Measurements from ENCODE around the gene LCT. TPM values are rescaled to one million over a fixed set of nuclear protein-coding genes. Genes with fewer than 3 reads are reported as not detected.
A peak's percentile ranks its signal among the peaks of the same experiment; 100 is the strongest.

The LCT gene
- total RNA-seq, 6 experiments from 2014 or later = not detected

DNA sequence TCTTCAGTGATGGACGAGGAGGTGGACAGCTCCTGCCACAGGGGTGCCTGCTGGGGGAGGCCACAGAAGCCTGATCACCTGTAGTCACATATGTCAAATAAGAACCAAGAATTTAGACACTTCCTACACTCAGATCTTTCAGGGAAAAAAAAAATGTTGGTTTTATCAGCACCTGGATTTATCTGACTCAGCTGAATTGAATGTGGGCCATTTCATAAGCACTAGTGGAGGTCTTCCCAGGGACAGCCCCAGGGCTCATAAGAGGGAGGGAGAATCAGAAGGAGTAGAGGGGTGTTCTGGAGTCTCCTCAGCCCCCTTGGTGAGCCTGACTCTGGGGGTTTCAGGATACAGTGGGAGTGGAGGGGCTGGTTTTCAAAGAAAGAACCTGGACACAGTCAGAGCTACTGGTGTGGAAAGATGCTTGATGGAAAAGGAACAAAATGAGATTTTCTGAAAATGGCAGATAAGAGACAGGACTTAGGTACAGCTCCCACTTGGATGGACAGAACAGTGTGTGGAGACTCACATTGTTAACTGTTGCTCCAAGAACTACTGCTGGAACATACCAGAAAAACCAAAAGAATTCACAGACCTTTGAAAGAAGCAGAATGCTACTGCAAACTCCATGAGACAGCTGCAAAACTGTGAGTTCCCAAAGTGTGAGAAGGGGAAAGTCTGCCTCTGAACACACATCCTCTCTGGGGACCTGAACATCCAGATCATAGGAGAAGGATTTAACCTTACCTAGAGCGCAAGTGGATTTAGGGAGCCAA is 45.4 kb downstream of the LCT start:
- TF ChIP-seq, protein P1, sequence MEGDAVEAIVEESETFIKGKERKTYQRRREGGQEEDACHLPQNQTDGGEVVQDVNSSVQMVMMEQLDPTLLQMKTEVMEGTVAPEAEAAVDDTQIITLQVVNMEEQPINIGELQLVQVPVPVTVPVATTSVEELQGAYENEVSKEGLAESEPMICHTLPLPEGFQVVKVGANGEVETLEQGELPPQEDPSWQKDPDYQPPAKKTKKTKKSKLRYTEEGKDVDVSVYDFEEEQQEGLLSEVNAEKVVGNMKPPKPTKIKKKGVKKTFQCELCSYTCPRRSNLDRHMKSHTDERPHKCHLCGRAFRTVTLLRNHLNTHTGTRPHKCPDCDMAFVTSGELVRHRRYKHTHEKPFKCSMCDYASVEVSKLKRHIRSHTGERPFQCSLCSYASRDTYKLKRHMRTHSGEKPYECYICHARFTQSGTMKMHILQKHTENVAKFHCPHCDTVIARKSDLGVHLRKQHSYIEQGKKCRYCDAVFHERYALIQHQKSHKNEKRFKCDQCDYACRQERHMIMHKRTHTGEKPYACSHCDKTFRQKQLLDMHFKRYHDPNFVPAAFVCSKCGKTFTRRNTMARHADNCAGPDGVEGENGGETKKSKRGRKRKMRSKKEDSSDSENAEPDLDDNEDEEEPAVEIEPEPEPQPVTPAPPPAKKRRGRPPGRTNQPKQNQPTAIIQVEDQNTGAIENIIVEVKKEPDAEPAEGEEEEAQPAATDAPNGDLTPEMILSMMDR (IDR thresholded peaks at IDR 0.05) = no peak
- peak; percentile 8 for DNase-seq
- peaks cover 6% of the 10 kb centered on the region; the same call in 1 of the 2 replicates for H3K9me3 Mint-ChIP-seq
- H3K4me3 Mint-ChIP-seq = no peak overlapping the region
- H3K27ac Mint-ChIP-seq = no peak overlapping the region; the same call in 1 of the 2 replicates
- H3K36me3 Mint-ChIP-seq (ENCODE audit: low read depth) = peaks cover 15% of the 10 kb centered on the region
- peaks cover 3% of the 10 kb centered on the region for H3K27me3 Mint-ChIP-seq (ENCODE audit: insufficient read depth)
- H3K4me1 Mint-ChIP-seq (ENCODE audit: low read depth) = peaks cover 23% of the 10 kb centered on the region

GRCh38 chr2:135790423-135790822 is 46.6 kb downstream of the LCT start:
- Mint-ChIP-seq H3K9me3 (peaks cover 13% of the 10 kb centered on the region), H3K27me3 (ENCODE audit: insufficient read depth) (peaks cover 3% of the 10 kb centered on the region), H3K4me1 (ENCODE audit: low read depth) (peaks cover 31% of the 10 kb centered on the region), H3K4me3 (no peak overlapping the region), H3K27ac (no peak overlapping the region), H3K36me3 (ENCODE audit: low read depth) (peaks cover 27% of the 10 kb centered on the region)
- TF ChIP-seq, protein P1 (IDR thresholded peaks at IDR 0.05) = no peak
- DNase-seq = no peak

DNA sequence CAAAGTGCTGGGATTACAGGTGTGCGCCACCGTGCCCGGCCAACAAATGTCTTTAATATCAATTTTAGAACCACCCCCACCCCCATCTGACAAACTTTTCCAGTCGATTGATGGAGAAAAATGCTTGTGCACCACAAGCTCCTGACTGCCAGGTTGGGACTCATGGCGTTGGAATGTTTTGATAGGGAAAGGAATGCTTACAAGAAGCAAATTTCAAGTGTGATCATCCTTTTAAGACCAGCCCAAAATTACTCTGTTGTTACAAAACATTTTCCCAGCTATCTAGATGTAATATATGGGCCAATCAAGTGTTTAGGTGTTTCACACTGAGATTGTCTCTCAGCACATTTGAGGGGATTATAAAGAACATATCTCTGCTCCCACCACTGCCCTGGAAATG is 50.2 kb downstream of the LCT start:
- Mint-ChIP-seq H3K36me3 (ENCODE audit: low read depth) (peaks cover 57% of the 10 kb centered on the region), H3K4me3 (peak overlapping the region; percentile 50), H3K27ac (peak overlapping the region; percentile 72), H3K9me3 (peaks cover 13% of the 10 kb centered on the region), H3K27me3 (ENCODE audit: insufficient read depth) (peaks cover 3% of the 10 kb centered on the region), H3K4me1 (ENCODE audit: low read depth) (peaks cover 47% of the 10 kb centered on the region)
- TF ChIP-seq, protein P1 (IDR thresholded peaks at IDR 0.05) = no peak
- peak; percentile 81 for DNase-seq

DNA sequence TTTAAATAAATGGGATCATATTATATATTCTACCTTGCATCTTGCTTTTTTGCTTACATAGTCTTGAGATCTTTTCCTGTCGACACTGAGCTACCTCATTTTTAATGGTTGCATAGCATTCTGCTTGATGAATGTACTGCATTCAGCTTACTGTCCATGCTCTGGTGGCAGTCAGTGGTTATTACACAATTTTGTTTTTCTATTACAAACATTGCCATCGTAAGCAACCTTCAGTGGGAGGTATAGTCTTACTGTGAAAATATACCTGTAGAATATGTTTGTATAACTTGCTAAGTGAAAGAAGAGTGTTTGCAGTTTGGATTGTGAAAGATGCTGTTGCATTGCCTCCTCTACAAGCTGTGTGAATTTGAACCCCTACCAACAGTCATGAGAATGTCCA is 52.0 kb downstream of the LCT start:
- Mint-ChIP-seq H3K36me3 (ENCODE audit: low read depth) (peaks cover 62% of the 10 kb centered on the region), H3K4me3 (no peak overlapping the region), H3K9me3 (peaks cover 12% of the 10 kb centered on the region), H3K27ac (no peak overlapping the region), H3K4me1 (ENCODE audit: low read depth) (peaks cover 39% of the 10 kb centered on the region), H3K27me3 (ENCODE audit: insufficient read depth) (peaks cover 2% of the 10 kb centered on the region)
- no peak for DNase-seq
- TF ChIP-seq, protein P1 (IDR thresholded peaks at IDR 0.05) = peak; percentile 57

GRCh38 chr2:135783439-135783838 is 53.5 kb downstream of the LCT start:
- H3K27ac Mint-ChIP-seq = no peak overlapping the region
- H3K4me3 Mint-ChIP-seq = no peak overlapping the region
- peaks cover 63% of the 10 kb centered on the region for H3K36me3 Mint-ChIP-seq (ENCODE audit: low read depth)
- DNase-seq = no peak
- TF ChIP-seq, protein P1 (IDR thresholded peaks at IDR 0.05) = no peak
- H3K4me1 Mint-ChIP-seq (ENCODE audit: low read depth) = peaks cover 39% of the 10 kb centered on the region
- peaks cover 12% of the 10 kb centered on the region for H3K9me3 Mint-ChIP-seq
- peaks cover 2% of the 10 kb centered on the region for H3K27me3 Mint-ChIP-seq (ENCODE audit: insufficient read depth)

All from HFFc6 (cell line).